Measurements from ENCODE around the gene OPHN1.

The OPHN1 gene

DNA sequence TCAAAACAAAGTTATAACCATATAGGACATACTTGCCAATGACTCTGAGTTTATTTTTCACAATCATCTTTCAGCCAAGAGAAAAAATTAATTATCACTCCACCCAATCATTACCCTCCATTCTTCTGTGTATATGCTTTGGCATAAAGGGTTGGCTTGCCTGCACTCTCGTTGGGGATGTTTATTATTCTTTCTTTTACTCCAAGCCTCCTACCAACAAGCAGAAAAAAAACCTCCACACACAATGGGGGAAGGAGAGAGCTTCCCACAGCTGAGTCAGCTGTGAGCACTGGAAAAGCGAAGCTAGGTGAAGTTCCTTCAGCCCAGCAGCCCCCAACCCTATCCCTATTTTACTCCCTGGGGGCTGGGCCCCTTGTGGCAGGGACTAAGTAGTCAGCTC is 1.5 kb downstream of the OPHN1 start:
- peak overlapping the region in 1 of 3 experiments; percentile 85 for H3K27ac Mint-ChIP-seq
- H3K36me3 Mint-ChIP-seq (ENCODE audit: low read depth) = peaks cover 8% of the 10 kb centered on the region
- H3K9me3 Mint-ChIP-seq = no peaks in the 10 kb centered on the region
- H3K4me3 Mint-ChIP-seq = peak overlapping the region; percentile 93 to 95 (median 93)
- H3K27me3 Mint-ChIP-seq (ENCODE audit: low read depth) = no peaks in the 10 kb centered on the region
- TF ChIP-seq, protein P1, sequence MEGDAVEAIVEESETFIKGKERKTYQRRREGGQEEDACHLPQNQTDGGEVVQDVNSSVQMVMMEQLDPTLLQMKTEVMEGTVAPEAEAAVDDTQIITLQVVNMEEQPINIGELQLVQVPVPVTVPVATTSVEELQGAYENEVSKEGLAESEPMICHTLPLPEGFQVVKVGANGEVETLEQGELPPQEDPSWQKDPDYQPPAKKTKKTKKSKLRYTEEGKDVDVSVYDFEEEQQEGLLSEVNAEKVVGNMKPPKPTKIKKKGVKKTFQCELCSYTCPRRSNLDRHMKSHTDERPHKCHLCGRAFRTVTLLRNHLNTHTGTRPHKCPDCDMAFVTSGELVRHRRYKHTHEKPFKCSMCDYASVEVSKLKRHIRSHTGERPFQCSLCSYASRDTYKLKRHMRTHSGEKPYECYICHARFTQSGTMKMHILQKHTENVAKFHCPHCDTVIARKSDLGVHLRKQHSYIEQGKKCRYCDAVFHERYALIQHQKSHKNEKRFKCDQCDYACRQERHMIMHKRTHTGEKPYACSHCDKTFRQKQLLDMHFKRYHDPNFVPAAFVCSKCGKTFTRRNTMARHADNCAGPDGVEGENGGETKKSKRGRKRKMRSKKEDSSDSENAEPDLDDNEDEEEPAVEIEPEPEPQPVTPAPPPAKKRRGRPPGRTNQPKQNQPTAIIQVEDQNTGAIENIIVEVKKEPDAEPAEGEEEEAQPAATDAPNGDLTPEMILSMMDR (IDR thresholded peaks at IDR 0.05; ENCODE audit: unreplicated experiment in 3 of 3) = no peak
- peaks cover 28% of the 10 kb centered on the region for H3K4me1 Mint-ChIP-seq

DNA sequence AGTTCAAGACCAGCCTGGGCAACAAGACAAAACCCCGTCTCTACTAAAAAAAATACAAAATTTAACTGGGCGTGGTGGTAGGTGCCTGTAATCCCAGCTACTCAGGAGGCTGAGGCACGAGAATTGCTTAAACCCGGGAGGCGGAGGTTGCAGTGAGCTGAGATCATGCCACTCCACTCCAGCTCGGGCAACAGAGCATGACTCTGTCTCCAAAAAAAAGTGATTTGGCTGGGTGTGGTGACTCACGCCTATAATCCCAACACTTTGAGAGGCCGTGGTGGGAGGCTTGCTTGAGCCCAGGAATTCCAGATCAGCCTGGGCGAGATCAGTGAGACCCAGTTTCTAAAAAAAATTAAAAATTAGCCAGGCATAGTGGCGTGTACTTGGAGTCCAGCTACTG is 4.1 kb downstream of the OPHN1 start:
- Mint-ChIP-seq H3K27me3 (ENCODE audit: low read depth) (no peaks in the 10 kb centered on the region), H3K9me3 (no peaks in the 10 kb centered on the region), H3K36me3 (ENCODE audit: low read depth) (peaks cover 8% of the 10 kb centered on the region), H3K4me3 (no peak overlapping the region), H3K4me1 (peaks cover 21% of the 10 kb centered on the region), H3K27ac (no peak overlapping the region)
- TF ChIP-seq, protein P1 (IDR thresholded peaks at IDR 0.05; ENCODE audit: unreplicated experiment in 3 of 3) = no peak

DNA sequence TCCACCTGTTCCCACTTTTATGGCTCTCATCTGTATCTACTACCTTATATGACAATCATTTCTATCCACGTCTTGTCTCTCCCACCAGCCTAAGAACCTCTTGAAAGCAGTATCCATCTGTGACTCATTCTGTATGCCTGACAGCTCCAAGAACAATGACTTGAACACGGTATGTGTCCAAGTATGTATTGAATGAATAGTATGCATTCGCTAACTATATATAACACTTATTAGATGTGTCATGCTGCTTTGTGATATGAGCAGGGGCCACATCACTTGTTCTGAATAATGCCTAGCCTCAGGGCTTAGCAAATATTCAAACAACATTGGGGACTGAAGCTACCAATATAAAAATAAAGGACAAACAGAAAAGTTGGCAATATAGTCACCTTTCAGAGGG is 4.9 kb downstream of the OPHN1 start:
- H3K4me3 Mint-ChIP-seq = no peak overlapping the region
- H3K27me3 Mint-ChIP-seq (ENCODE audit: low read depth) = no peaks in the 10 kb centered on the region
- H3K9me3 Mint-ChIP-seq = peaks cover 2% of the 10 kb centered on the region
- no peak overlapping the region for H3K27ac Mint-ChIP-seq
- TF ChIP-seq, protein P1 (IDR thresholded peaks at IDR 0.05; ENCODE audit: unreplicated experiment in 3 of 3) = no peak
- H3K4me1 Mint-ChIP-seq = peaks cover 19% of the 10 kb centered on the region
- H3K36me3 Mint-ChIP-seq (ENCODE audit: low read depth) = peaks cover 8% of the 10 kb centered on the region

DNA sequence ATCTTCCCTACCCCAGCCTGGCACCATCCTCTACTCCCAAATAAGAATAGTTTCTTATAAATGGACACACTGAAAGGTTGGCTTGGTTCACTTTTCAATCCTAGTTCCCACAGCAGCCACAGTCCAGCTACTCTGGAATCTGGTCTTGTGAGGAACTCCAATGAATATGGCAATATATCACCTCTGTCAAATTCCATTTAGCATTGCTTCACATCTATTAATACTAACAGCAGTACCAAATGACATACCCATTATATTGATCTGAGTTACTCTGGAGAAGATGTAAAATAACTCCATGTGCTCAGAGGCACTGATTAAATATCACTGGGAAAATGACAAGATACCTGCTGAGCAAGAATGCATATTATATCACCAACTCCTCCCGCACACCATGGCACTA is 8.6 kb downstream of the OPHN1 start:
- Mint-ChIP-seq H3K27me3 (ENCODE audit: low read depth) (no peaks in the 10 kb centered on the region), H3K9me3 (peaks cover 8% of the 10 kb centered on the region), H3K27ac (no peak overlapping the region), H3K4me1 (peaks cover 22% of the 10 kb centered on the region), H3K4me3 (no peak overlapping the region), H3K36me3 (ENCODE audit: low read depth) (peaks cover 3% of the 10 kb centered on the region)
- TF ChIP-seq, protein P1 (IDR thresholded peaks at IDR 0.05; ENCODE audit: unreplicated experiment in 3 of 3) = no peak

DNA sequence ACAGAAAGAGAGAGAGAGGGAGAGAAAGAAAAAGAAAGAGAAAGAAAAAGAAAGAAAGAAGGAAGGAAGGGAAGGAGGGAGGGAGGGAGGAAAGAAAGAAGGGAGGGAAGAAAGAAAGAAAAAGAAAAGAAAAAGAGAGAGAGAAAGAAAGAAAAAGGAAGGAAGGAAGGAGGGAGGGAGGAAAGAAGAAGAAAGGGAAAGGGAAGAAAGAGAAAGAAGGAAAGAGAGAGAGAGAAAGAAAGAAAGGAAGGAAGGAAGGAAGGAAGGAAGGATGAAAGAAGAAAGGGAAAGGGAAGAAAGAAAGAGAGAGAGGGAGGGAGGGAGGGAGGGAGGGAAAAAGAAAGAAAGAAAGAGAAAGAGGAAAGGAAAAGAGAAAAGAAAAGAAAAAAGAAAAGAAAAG is 10.8 kb downstream of the OPHN1 start:
- Mint-ChIP-seq H3K9me3 (peaks cover 10% of the 10 kb centered on the region), H3K36me3 (ENCODE audit: low read depth) (peaks cover 10% of the 10 kb centered on the region)

DNA sequence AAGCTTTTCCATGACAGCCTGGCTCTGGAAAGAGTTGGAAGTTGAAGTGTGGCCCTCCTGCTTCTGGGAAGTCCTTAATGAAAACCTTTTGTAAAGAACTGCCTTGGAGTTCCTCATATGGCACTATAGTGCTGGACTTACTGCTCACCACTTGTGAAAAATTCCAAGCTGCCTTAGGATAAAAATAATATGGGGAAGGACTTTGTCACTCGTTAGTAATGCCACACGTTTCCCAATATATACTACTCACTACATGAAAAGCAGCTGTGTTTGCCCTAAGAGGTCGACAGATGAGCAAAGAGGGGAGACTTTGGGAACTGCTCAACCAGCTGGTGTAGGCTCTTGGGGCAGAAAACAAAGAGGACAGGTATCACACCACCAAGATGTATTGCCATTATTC is 11.7 kb downstream of the OPHN1 start:
- no peak overlapping the region for H3K4me3 Mint-ChIP-seq
- H3K9me3 Mint-ChIP-seq = peaks cover 10% of the 10 kb centered on the region
- peak overlapping the region in 2 of 3 experiments; percentile 93 to 95 for H3K27ac Mint-ChIP-seq
- H3K27me3 Mint-ChIP-seq (ENCODE audit: low read depth) = no peaks in the 10 kb centered on the region
- peaks cover 10% of the 10 kb centered on the region for H3K36me3 Mint-ChIP-seq (ENCODE audit: low read depth)
- peaks cover 30% of the 10 kb centered on the region for H3K4me1 Mint-ChIP-seq
- TF ChIP-seq, protein P1 (IDR thresholded peaks at IDR 0.05; ENCODE audit: unreplicated experiment in 3 of 3) = no peak

More for the DNA sequence above, 10.8 kb downstream of the OPHN1 start:
- Mint-ChIP-seq H3K27me3 (ENCODE audit: low read depth) (no peaks in the 10 kb centered on the region), H3K27ac (peak overlapping the region in 1 of 3 experiments; percentile 93), H3K4me1 (peaks cover 30% of the 10 kb centered on the region), H3K4me3 (no peak overlapping the region)
- TF ChIP-seq, protein P1 (IDR thresholded peaks at IDR 0.05; ENCODE audit: unreplicated experiment in 3 of 3) = no peak
